Neural cell (in vitro differentiated cells): Measurements from ENCODE around the gene EXD3. TPM values are rescaled to one million over a fixed set of nuclear protein-coding genes. Genes with fewer than 3 reads are reported as not detected.

Experiments used
- H2AFZ ChIP-seq: fragments of 200-600, 300-800 bp; sonication (generic), shearing (Covaris generic); 2 replicates; pipeline ENCODE4 v1.6.0; 2014; ENCODE audit warnings: low read depth, mild to moderate bottlenecking, antibody characterized with exemption, low read length, moderate library complexity
- H3F3A ChIP-seq: fragments of 200-600 bp; shearing (Covaris generic); 2 replicates; pipeline ENCODE4 v1.6.1; 2016; ENCODE audit warnings: mild to moderate bottlenecking, moderate library complexity, mixed read lengths, antibody characterized with exemption, low read length; ENCODE audit not compliant: insufficient read depth, poor library complexity, severe bottlenecking
- H3K27ac ChIP-seq: fragments of 200-600, 300-800 bp; sonication (generic), shearing (Covaris generic); 2 replicates; pipeline ENCODE4 v1.5.1; 2014; ENCODE audit warnings: mild to moderate bottlenecking, low read length, moderate library complexity
- H3K27me3 ChIP-seq: fragments of 300-800, 200-600 bp; sonication (generic), shearing (Covaris generic); 2 replicates; pipeline ENCODE4 v1.6.0; 2014; ENCODE audit warnings: mild to moderate bottlenecking, low read depth, low read length, moderate library complexity; ENCODE audit not compliant: insufficient read depth
- H3K36me3 ChIP-seq: fragments of 300-800, 200-600 bp; sonication (generic), shearing (Covaris generic); 2 replicates; pipeline ENCODE4 v1.5.1; 2014; ENCODE audit warnings: mild to moderate bottlenecking, antibody characterized with exemption, low read length, moderate library complexity; ENCODE audit not compliant: insufficient read depth
- H3K4me2 ChIP-seq: fragments of 300-800, 200-600 bp; sonication (generic), shearing (Covaris generic); 2 replicates; pipeline ENCODE4 v1.6.0; 2014; ENCODE audit warnings: mild to moderate bottlenecking, low read length
- H3K4me3 ChIP-seq: fragments of 300-800, 200-600 bp; sonication (generic), shearing (Covaris generic); 2 replicates; pipeline ENCODE4 v1.5.1; 2014; ENCODE audit warnings: mild to moderate bottlenecking, low read length, moderate library complexity
- H3K79me2 ChIP-seq: fragments of 200-600 bp; shearing (Covaris generic); replicated peaks from 2 replicates; pipeline ENCODE4 v1.6.0; 2014; ENCODE audit warnings: mild to moderate bottlenecking, low read length, moderate library complexity; ENCODE audit not compliant: insufficient read depth
- H3K9ac ChIP-seq: fragments of 300-800, 200-600 bp; sonication (generic), shearing (Covaris generic); 2 replicates; pipeline ENCODE4 v1.6.1; 2016; ENCODE audit warnings: mild to moderate bottlenecking, low read length, mixed read lengths
- H3K9me2 ChIP-seq: fragments of 200-600 bp; shearing (Covaris generic); 2 replicates; pipeline ENCODE4 v1.6.1; 2016; ENCODE audit warnings: mild to moderate bottlenecking, low read length, mixed read lengths; ENCODE audit not compliant: insufficient read depth
- H3K9me3 ChIP-seq: fragments of 200-600, 300-800 bp; sonication (generic), shearing (Covaris generic); 2 replicates; pipeline ENCODE4 v1.6.1; 2016; ENCODE audit warnings: mild to moderate bottlenecking, mixed run types, low read length, moderate library complexity, mixed read lengths
- H4K20me1 ChIP-seq: fragments of 200-600 bp; shearing (Covaris generic); 2 replicates; pipeline ENCODE4 v1.6.1; 2016; ENCODE audit warnings: mild to moderate bottlenecking, mixed run types; ENCODE audit not compliant: insufficient read depth
- EP300 ChIP-seq: fragments of 450-650 bp; conservative IDR thresholded peaks from 2 replicates; pipeline ENCODE4 v1.6.1; 2014; ENCODE audit warnings: antibody characterized with exemption, mild to moderate bottlenecking, moderate library complexity; ENCODE audit not compliant: poor library complexity, severe bottlenecking
- EZH2 ChIP-seq: fragments of 200-600, 300-800 bp; shearing (Covaris generic), sonication (generic); IDR thresholded peaks from 2 replicates; pipeline ENCODE4 v1.6.1; 2014; ENCODE audit warnings: antibody characterized with exemption, low read length, borderline replicate concordance, mild to moderate bottlenecking; ENCODE audit not compliant: insufficient read depth, poor library complexity, severe bottlenecking
- MXI1 ChIP-seq: fragments of 450-650 bp; conservative IDR thresholded peaks from 2 replicates; pipeline ENCODE4 v1.6.1; 2014; ENCODE audit warnings: antibody characterized with exemption, mild to moderate bottlenecking; ENCODE audit not compliant: poor library complexity, severe bottlenecking
- POLR2AphosphoS5 ChIP-seq: IDR thresholded peaks from 2 replicates; pipeline ENCODE4 v1.6.1; 2012
- RAD21 ChIP-seq: fragments of 450-650 bp; conservative IDR thresholded peaks from 2 replicates; pipeline ENCODE4 v1.6.1; 2014; ENCODE audit warnings: antibody characterized with exemption, mild to moderate bottlenecking, moderate library complexity
- SMC3 ChIP-seq: fragments of 450-650 bp; conservative IDR thresholded peaks from 2 replicates; pipeline ENCODE4 v1.6.1; 2014; ENCODE audit warnings: antibody characterized with exemption, mild to moderate bottlenecking, moderate library complexity; ENCODE audit not compliant: poor library complexity
- TAF1 ChIP-seq: IDR thresholded peaks from 2 replicates; pipeline ENCODE4 v1.6.1; 2012; ENCODE audit warnings: low read depth
- polyA plus RNA-seq: library from polyadenylated mRNA; depleted of rRNA; stranded (reverse); fragments of >200 nt; gene quantifications from 2 replicates; pipeline ENCODE4 v1.2.3, GENCODE V29; 2014
- TF ChIP-seq, protein P1 (sequence below): IDR thresholded peaks from 2 replicates; pipeline ENCODE4 v1.6.1; 2012; ENCODE audit warnings: borderline replicate concordance
- TF ChIP-seq, protein P2 (sequence below): fragments of 450-650 bp; IDR thresholded peaks from 2 replicates; pipeline ENCODE4 v1.5.1; 2014; ENCODE audit warnings: antibody characterized with exemption, mild to moderate bottlenecking, moderate library complexity; ENCODE audit not compliant: poor library complexity, severe bottlenecking

Gene EXD3
- polyA plus RNA-seq, 1 donor from 2014 or later = 32.9 TPM

- no peaks in the 10 kb centered on the region for H4K20me1 ChIP-seq
- no peak overlapping the region for H3K4me3 ChIP-seq
- H3K27ac ChIP-seq = no peak overlapping the region
- H3K36me3 ChIP-seq = no peaks in the 10 kb centered on the region
- H3K79me2 ChIP-seq = no peaks in the 10 kb centered on the region
- H3K9me2 ChIP-seq = no peaks in the 10 kb centered on the region
- no peak overlapping the region for H3K9ac ChIP-seq
- no peak overlapping the region for H2AFZ ChIP-seq
- H3F3A ChIP-seq = no peaks in the 10 kb centered on the region
- H3K27me3 ChIP-seq = peaks cover 18% of the 10 kb centered on the region
- H3K4me2 ChIP-seq = no peak overlapping the region
- no peak for TF ChIP-seq TAF1
- TF ChIP-seq, protein P1, sequence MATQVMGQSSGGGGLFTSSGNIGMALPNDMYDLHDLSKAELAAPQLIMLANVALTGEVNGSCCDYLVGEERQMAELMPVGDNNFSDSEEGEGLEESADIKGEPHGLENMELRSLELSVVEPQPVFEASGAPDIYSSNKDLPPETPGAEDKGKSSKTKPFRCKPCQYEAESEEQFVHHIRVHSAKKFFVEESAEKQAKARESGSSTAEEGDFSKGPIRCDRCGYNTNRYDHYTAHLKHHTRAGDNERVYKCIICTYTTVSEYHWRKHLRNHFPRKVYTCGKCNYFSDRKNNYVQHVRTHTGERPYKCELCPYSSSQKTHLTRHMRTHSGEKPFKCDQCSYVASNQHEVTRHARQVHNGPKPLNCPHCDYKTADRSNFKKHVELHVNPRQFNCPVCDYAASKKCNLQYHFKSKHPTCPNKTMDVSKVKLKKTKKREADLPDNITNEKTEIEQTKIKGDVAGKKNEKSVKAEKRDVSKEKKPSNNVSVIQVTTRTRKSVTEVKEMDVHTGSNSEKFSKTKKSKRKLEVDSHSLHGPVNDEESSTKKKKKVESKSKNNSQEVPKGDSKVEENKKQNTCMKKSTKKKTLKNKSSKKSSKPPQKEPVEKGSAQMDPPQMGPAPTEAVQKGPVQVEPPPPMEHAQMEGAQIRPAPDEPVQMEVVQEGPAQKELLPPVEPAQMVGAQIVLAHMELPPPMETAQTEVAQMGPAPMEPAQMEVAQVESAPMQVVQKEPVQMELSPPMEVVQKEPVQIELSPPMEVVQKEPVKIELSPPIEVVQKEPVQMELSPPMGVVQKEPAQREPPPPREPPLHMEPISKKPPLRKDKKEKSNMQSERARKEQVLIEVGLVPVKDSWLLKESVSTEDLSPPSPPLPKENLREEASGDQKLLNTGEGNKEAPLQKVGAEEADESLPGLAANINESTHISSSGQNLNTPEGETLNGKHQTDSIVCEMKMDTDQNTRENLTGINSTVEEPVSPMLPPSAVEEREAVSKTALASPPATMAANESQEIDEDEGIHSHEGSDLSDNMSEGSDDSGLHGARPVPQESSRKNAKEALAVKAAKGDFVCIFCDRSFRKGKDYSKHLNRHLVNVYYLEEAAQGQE = no peak
- TF ChIP-seq, protein P2, sequence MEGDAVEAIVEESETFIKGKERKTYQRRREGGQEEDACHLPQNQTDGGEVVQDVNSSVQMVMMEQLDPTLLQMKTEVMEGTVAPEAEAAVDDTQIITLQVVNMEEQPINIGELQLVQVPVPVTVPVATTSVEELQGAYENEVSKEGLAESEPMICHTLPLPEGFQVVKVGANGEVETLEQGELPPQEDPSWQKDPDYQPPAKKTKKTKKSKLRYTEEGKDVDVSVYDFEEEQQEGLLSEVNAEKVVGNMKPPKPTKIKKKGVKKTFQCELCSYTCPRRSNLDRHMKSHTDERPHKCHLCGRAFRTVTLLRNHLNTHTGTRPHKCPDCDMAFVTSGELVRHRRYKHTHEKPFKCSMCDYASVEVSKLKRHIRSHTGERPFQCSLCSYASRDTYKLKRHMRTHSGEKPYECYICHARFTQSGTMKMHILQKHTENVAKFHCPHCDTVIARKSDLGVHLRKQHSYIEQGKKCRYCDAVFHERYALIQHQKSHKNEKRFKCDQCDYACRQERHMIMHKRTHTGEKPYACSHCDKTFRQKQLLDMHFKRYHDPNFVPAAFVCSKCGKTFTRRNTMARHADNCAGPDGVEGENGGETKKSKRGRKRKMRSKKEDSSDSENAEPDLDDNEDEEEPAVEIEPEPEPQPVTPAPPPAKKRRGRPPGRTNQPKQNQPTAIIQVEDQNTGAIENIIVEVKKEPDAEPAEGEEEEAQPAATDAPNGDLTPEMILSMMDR = no peak
- TF ChIP-seq EZH2 = no peak
- TF ChIP-seq RAD21 = no peak
- no peak for TF ChIP-seq SMC3
- TF ChIP-seq POLR2AphosphoS5 = no peak
- no peak for TF ChIP-seq MXI1
- no peak for TF ChIP-seq EP300
- H3K9me3 ChIP-seq = no peaks in the 10 kb centered on the region
Observed at GRCh38 chr9:137279741-137280473, 143.1 kb downstream of the EXD3 start.

DNA sequence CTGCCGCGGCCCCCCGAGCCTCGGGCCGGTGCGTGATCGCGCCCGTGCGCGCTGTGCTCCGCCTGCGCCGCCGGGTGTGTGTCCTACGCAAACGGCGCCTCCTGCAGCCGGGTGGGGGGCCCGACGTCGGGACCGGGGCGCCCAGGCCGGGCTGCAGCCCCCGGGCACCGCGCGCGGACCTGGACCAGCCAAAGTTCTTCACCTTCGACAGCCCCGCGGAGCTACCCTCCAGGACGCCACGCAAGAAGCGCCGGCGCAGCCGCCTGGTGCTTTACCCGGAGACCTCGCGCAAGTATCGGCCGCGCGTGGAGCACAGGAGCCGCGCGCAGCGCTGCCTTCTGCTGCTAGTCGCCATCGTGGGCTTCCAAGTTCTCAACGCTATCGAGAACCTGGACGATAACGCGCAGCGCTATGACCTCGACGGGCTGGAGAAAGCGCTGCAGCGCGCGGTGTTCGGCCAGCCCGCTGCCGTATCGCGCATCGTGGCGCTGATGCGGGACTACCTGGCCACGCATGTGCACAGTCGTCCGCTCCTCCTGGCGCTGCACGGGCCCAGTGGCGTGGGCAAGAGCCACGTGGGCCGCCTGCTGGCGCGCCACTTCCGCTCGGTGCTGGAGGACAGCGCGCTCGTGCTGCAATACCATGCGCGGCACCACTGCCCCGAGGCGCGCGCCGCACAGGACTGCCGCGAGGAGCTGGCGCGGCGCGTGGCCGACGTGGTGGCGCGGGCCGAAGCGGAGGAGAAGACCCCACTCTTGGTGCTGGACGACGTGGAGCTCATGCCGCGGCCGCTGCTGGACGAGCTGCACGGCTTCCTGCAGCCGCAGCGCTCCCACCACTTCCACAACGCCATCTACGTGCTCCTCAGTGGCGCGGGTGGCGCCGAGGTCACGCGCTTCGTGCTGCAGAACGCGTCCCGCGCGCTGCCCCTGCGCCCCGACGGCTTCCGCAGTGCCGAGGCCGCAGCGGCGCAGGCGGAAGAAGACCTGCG, 143.9 kb downstream of the EXD3 start:
- no peak overlapping the region for H3K9ac ChIP-seq
- H3K9me3 ChIP-seq = no peaks in the 10 kb centered on the region
- no peaks in the 10 kb centered on the region for H3K9me2 ChIP-seq
- H3K27ac ChIP-seq = no peak overlapping the region
- TF ChIP-seq RAD21 = no peak
- TF ChIP-seq, protein P2 = no peak
- TF ChIP-seq MXI1 = no peak
- TF ChIP-seq EP300 = no peak
- TF ChIP-seq SMC3 = no peak
- TF ChIP-seq, protein P1 = no peak
- no peak for TF ChIP-seq TAF1
- TF ChIP-seq POLR2AphosphoS5 = no peak
- TF ChIP-seq EZH2 = no peak
- no peak overlapping the region for H2AFZ ChIP-seq
- no peaks in the 10 kb centered on the region for H3K79me2 ChIP-seq
- H3K27me3 ChIP-seq = peaks cover 18% of the 10 kb centered on the region
- no peaks in the 10 kb centered on the region for H3K36me3 ChIP-seq
- no peak overlapping the region for H3K4me2 ChIP-seq
- no peak overlapping the region for H3K4me3 ChIP-seq
- no peaks in the 10 kb centered on the region for H3F3A ChIP-seq
- no peaks in the 10 kb centered on the region for H4K20me1 ChIP-seq
